Measurements from ENCODE around the gene MYEF2.

MYEF2 gene

DNA sequence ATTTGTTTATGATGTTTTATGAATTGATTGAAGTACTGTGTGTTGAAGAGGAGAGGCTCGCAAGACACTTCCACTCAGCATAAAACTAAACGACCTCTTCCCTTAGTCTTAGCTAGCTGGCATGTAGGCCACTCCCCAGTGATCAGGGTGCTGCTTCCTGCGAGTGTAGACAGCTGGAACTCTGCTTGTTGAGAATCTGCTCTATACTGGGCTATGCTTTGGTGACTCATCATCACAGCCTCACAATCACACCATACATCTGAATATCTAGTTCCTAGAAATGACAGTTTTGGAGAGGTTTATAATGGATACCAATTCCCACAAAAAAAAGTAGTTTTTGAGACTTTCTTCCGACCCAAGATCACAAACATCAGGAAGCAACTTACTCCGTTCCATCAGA, 58.8 kb downstream of the MYEF2 start:
- no peaks in the 10 kb centered on the region for H3K36me3 ChIP-seq
- H3K9me3 ChIP-seq = no peaks in the 10 kb centered on the region
- no peaks in the 10 kb centered on the region for H3K4me1 ChIP-seq
- H3K4me3 ChIP-seq (ENCODE audit: low read depth, low read length) = no peak overlapping the region
- DNase-seq = no peak
- H3K27me3 ChIP-seq = no peaks in the 10 kb centered on the region; the same call in 1 of the 2 replicates
- TF ChIP-seq, protein P1, sequence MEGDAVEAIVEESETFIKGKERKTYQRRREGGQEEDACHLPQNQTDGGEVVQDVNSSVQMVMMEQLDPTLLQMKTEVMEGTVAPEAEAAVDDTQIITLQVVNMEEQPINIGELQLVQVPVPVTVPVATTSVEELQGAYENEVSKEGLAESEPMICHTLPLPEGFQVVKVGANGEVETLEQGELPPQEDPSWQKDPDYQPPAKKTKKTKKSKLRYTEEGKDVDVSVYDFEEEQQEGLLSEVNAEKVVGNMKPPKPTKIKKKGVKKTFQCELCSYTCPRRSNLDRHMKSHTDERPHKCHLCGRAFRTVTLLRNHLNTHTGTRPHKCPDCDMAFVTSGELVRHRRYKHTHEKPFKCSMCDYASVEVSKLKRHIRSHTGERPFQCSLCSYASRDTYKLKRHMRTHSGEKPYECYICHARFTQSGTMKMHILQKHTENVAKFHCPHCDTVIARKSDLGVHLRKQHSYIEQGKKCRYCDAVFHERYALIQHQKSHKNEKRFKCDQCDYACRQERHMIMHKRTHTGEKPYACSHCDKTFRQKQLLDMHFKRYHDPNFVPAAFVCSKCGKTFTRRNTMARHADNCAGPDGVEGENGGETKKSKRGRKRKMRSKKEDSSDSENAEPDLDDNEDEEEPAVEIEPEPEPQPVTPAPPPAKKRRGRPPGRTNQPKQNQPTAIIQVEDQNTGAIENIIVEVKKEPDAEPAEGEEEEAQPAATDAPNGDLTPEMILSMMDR (IDR thresholded peaks at IDR 0.05; ENCODE audit: low read depth, low read length) = no peak

DNA sequence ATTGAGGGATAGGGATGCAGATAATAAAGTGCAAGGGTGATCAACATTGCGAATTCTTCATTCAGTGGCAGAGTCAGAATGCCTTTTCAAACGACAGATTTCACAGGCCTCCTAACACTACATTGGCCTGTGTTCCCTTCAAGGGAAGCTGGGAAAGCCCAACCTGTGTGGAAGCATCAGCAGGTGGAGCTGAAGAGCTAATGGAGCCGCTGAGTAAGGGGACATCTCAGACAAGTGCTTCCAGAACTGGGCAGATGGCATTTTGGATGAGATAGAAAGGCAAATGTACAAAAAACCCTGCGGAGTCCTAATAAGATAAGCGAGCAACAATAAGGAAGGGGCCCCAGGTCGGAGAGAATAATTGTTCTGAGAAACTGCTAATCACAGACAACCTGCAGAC, 65.9 kb downstream of the MYEF2 start:
- H3K36me3 ChIP-seq = no peaks in the 10 kb centered on the region
- H3K27me3 ChIP-seq = no peaks in the 10 kb centered on the region
- peaks cover 3% of the 10 kb centered on the region; the same call in 1 of the 2 replicates for H3K4me1 ChIP-seq
- TF ChIP-seq, protein P1 (IDR thresholded peaks at IDR 0.05; ENCODE audit: low read depth, low read length) = peak; percentile 85
- no peak overlapping the region for H3K4me3 ChIP-seq (ENCODE audit: low read depth, low read length)
- no peaks in the 10 kb centered on the region for H3K9me3 ChIP-seq
- DNase-seq = peak; percentile 62

DNA sequence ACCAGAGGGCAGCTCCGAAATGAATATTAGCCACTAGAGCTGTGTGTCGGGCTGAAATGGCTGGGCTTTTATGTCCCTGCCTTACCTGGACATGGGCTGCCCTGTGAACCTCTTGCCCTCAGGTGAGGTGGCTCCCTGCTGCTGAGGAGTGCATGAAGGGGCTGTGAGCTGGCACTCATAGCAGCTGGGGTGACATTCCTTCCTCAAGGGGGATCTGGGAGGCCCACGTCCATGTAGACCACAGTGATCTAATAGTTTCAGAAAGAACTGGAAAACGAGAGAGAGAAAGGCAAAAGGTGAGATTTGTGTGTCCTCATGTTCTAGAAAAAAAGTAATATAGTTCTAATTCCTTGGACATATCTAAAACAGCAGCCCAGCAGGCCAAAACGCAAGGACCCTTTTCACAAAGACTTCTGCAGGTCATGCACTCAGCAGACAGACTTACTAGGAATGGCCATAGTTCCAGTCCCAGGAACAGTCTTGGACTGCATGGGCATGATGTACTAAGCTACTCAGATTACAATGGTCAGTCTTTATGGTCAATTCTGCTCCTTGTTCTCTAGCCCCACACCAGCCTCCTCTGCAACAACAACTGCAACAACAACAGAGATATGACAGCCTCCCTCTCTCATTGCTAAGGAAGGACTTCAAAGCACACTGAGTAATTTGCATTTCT, 68.1 kb downstream of the MYEF2 start:
- no peak overlapping the region for H3K4me3 ChIP-seq (ENCODE audit: low read depth, low read length)
- TF ChIP-seq, protein P1 (IDR thresholded peaks at IDR 0.05; ENCODE audit: low read depth, low read length) = peak; percentile 15; the same call in 1 of the 2 replicates
- no peaks in the 10 kb centered on the region for H3K36me3 ChIP-seq
- H3K9me3 ChIP-seq = no peaks in the 10 kb centered on the region
- DNase-seq = no peak
- H3K4me1 ChIP-seq = peaks cover 3% of the 10 kb centered on the region; the same call in 1 of the 2 replicates
- H3K27me3 ChIP-seq = no peaks in the 10 kb centered on the region

DNA sequence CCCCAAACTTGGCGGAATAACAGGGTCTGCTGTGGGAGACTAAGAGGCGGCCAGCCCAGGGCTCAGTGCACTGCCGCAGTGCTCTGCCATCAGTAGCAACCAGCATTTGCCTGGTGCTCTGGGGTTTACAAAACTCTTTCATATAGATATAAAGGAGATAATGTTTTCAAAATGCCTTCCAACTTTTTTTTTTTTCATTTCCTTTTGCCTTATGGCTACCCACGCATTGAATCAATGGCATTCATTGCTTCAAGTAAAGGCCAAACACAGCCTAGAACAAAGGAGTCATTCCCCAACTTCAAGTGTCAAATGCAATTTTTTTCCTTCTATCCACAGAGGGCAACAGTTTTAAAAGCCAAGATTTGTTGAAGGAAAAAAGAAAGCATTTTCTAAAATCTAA, 68.9 kb downstream of the MYEF2 start:
- DNase-seq = peak; percentile 17
- Histone ChIP-seq H3K36me3 (no peaks in the 10 kb centered on the region), H3K27me3 (no peaks in the 10 kb centered on the region), H3K4me3 (ENCODE audit: low read depth, low read length) (no peak overlapping the region), H3K9me3 (no peaks in the 10 kb centered on the region), H3K4me1 (peaks cover 3% of the 10 kb centered on the region; the same call in 1 of the 2 replicates)
- TF ChIP-seq, protein P1 (IDR thresholded peaks at IDR 0.05; ENCODE audit: low read depth, low read length) = no peak

DNA sequence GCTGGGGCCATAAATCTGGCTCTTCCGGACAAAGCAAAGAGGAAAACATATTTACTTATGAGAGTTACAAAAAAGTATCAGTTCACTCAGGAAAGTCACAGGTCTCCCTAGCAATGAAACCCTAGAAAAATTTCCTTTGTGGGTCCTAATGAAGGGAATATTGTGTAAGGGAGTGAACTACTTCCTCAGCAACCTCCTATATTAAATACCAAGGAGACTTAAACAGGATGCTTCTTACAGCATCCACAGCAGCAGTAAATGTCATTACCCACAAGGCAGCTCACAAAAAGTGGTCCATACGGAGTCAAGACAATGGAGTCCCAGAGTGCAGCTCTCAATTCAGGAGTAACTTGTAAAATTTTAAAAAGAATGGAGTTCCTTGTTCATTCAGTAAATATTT, 72.2 kb downstream of the MYEF2 start:
- TF ChIP-seq, protein P1 (IDR thresholded peaks at IDR 0.05; ENCODE audit: low read depth, low read length) = no peak
- no peaks in the 10 kb centered on the region for H3K27me3 ChIP-seq

DNA sequence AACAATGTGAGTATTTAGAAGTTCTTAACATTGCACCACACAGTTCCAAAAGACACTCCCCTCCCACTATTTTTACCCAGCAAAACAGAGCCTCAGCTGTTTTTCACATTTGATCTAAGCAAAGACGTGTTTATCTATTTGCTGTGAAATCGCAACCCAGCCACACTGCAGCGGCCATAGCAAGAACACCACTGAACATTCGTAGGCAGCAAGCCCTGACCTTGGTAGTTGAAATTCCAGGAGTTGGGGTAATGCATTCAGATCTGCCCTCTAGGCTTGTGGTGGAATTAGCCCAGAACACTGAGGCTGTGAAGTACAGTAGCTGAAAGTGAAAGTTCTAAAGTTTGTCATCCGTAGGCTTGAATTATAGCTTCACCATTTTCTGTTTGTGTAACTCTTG, 74.4 kb downstream of the MYEF2 start:
- TF ChIP-seq, protein P1 (IDR thresholded peaks at IDR 0.05; ENCODE audit: low read depth, low read length) = no peak
- Histone ChIP-seq H3K27me3 (no peaks in the 10 kb centered on the region), H3K4me3 (ENCODE audit: low read depth, low read length) (no peak overlapping the region), H3K36me3 (no peaks in the 10 kb centered on the region), H3K4me1 (peaks cover 7% of the 10 kb centered on the region), H3K9me3 (no peaks in the 10 kb centered on the region)
- no peak for DNase-seq

More for the DNA sequence above, 72.2 kb downstream of the MYEF2 start:
- Histone ChIP-seq H3K9me3 (no peaks in the 10 kb centered on the region), H3K4me3 (ENCODE audit: low read depth, low read length) (no peak overlapping the region), H3K4me1 (peaks cover 6% of the 10 kb centered on the region), H3K36me3 (no peaks in the 10 kb centered on the region)
- no peak for DNase-seq

Measured in BE2C (cell line).